Cardiac fibroblast (primary cell): ENCODE data around the gene SLC27A2.
"Not testable (repeated sequence)": the region's sequence is repeated elsewhere in the genome, so short reads cannot be mapped to it uniquely, and the experiment has no call there.

Experiments
- DNase-seq, 2 donors: peaks; one replicate each; pipeline versions ENCODE4 v3.0.0 to v3.0.0-alpha.2; 2010; ENCODE audit warnings: low read depth in 2 of 2
- H3K4me3 ChIP-seq, 2 donors: replicated peaks in 1 of 2; 1 replicate in 1 of 2; 2 replicates in 1 of 2; pipeline ENCODE4 v1.5.1; 2011; ENCODE audit warnings: low read depth in 2 of 2, low read length in 2 of 2, mild to moderate bottlenecking in 2 of 2, moderate library complexity in 1 of 2
- CTCF ChIP-seq: IDR thresholded peaks from one replicate; pipeline ENCODE4 v1.5.1; 2011; ENCODE audit warnings: low read depth, mild to moderate bottlenecking, low read length, inconsistent platforms

SLC27A2 gene

GRCh38 chr15:50148362-50148963 is 33.5 kb upstream of the SLC27A2 start:
- DNase-seq = peak; percentile 74 to 83
- TF ChIP-seq CTCF = peak; percentile 63
- H3K4me3 ChIP-seq = no peak overlapping the region

DNA sequence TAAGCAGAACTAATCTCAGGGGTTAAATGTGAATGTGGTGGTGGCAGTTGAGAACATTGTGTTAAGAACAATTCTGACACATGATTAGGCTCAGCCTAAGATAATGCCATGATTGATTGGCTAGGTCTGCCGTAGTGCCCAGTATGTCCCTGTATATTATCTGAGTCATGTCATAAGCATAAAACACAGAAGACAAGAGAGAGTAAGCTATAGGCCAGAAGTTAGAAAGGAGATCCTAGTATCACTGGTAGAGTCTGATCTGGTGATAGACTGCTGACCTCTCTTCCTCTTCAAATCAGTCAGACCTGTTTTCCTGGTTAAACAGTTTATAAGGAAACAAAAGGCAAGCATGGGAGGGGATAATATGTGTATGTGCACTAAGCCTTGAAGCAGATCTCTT is 32.9 kb upstream of the SLC27A2 start:
- TF ChIP-seq CTCF = no peak

DNA sequence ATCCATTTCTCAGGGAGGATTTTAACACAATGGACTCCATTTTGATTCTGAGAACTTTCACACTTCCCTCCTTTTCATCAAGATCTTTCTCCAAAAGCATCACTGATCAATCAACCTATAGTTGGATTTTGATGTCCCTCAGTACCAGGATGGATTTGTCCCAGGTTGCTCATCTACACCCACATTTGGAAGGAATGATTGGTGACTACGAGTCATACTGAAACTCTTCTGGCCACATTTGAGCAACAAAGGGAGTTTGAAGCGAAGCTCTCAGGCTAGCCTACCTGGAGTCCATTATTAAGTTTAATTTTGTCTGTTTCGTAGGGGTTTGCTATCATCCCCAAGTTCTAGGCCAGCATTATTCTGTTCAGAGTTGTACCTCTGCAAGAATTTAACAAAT is 31.6 kb upstream of the SLC27A2 start:
- DNase-seq = no peak
- TF ChIP-seq CTCF = no peak
- no peak overlapping the region for H3K4me3 ChIP-seq

More for the DNA sequence above, 32.9 kb upstream of the SLC27A2 start:
- H3K4me3 ChIP-seq = no peak overlapping the region
- no peak for DNase-seq

DNA sequence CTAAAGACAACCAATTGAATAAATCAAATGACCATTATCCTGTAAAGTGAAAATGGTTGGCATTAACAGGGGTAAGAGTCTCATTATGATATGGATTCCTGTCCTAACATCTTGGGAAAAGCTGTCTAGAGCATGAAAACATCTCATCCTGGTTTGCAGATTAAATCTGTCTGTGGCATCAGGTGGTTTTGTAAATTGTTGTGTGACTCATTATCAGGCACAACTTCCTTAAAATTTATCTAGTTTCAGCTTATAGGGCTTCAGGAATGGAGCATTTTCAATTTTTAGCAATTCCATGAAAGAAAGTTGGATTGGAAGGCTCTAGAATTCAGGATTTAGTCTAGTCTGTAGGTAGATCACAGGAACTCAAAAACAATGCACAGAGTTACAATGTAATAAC is 31.1 kb upstream of the SLC27A2 start:
- DNase-seq = no peak
- H3K4me3 ChIP-seq = no peak overlapping the region
- no peak for TF ChIP-seq CTCF

DNA sequence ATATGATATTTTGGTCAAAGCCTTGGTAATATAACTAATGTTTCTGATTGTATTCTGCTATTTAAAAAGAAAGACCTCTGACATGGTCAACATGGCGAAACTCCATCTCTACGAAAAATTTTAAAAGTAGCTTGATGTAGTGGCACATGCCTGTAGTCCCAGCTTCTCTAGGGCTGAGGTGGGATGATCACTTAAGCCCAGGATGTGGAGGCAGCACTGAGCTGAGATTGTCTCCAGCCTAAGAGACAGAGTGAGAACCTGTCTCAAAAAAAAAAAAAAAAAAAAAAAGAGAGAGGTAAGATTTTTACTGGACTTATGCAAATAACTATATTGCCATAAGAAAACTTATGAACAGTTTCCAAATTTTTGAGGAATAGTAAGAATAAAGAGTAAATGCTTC is 30.5 kb upstream of the SLC27A2 start:
- DNase-seq = no peak
- no peak for TF ChIP-seq CTCF
- H3K4me3 ChIP-seq = no peak overlapping the region

DNA sequence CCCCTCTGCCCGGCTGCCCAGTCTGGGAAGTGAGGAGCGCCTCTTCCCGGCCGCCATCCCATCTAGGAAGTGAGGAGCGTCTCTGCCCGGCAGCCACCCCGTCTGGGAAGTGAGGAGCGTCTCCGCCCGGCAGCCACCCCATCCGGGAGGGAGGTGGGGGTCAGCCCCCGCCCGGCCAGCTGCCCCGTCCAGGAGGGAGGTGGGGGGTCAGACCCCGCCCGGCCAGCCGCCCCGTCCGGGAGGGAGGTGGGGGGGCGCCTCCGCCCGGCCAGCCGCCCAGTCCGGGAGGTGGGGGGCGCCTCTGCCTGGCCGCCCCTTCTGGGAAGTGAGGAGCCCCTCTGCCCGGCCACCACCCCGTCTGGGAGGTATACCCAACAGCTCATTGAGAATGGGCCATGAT is 23.8 kb upstream of the SLC27A2 start:
- H3K4me3 ChIP-seq, DNase-seq: not testable (repeated sequence)

GRCh38 chr15:50162969-50163718 is 18.9 kb upstream of the SLC27A2 start:
- H3K4me3 ChIP-seq = no peak overlapping the region
- DNase-seq = no peak
- no peak for TF ChIP-seq CTCF
